GM21381 (cell line): ENCODE results near the gene SH3BGR.
"Not testable (repeated sequence)": the region's sequence is repeated elsewhere in the genome, so short reads cannot be mapped to it uniquely, and the experiment has no call there.

ENCODE experiments used
- ATAC-seq: cut with Tn5 transposase; IDR thresholded peaks from one replicate; pipeline ENCODE4 v1.9.1; 2021; ENCODE audit warnings: mild to moderate bottlenecking, moderate library complexity; ENCODE audit not compliant: unreplicated experiment

Gene SH3BGR

GRCh38 chr21:39540367-39540766 lies 88.6 kb downstream of the SH3BGR start:
- not testable (repeated sequence) for ATAC-seq

DNA sequence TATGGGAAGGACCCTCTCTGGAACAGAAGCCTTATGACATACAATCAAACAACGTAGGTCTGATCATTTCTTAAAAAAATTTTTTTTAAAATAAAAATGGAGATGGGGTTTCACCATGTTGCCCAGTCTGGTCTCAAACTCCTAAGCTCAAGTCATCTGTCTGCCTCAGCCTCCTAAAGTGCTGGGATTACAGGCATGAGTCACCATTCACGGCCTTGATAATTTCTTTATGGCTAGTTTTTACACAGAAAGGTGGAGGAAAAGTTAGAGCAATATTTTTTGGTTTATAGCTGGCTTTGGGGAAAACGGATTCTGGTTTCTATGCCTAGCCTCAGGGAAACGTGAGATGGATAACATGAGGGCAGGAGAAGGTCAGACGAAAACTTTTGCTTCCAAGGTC lies 91.0 kb downstream of the SH3BGR start:
- no peak for ATAC-seq

GRCh38 chr21:39546522-39546921 lies 94.8 kb downstream of the SH3BGR start:
- no peak for ATAC-seq

DNA sequence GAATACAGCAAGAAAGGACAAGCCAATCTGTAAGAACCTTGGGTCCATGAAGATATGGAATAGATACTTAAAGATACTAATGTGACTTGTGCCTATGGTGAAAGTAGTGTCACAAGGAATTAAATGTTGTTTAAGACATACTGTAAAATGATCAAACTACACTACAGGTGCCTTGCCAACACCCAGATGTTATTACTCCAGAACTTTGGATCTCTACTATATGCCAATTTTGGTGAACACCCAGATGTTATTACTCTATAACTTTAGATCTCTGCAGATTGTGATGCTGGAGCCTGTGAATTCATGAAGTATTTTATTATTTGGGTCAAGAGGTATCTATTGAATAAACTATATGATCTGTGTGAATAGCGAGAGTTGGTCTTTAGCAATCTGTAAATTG lies 101.1 kb downstream of the SH3BGR start:
- ATAC-seq = no peak

- no peak for ATAC-seq
These were observed 101.6 kb downstream of the SH3BGR start for GRCh38 chr21:39553331-39553730.

DNA sequence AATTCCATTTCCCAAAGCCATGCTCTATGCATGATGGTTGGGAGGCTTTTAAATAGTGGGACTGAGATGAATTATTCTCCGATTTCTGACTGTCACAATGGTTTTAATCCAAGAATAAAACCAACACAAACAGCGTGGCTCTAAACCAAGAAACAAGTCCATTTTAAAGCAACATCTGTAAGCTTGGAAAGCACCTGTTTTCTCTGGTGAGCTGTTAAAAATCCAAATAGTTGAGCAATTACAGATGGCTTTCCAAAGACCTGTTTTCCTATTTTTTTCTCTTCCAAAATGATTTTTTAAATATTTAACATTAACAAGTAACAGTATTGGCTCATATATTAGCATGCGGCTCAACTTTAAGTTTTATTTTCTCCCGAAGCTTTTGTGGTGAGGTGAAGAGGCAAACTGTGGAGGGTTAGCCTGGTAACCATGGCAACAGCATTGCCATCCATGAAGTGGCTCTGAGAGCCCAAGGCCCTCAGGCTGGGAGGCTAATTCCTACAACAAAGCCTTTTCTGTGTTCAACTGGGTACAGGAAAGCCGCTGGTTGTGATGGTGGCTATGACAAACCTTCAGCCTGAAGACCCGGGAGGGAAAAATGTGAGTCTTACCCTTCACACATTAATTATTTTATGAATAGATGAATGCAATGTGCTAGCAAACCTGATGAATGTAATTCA lies 104.3 kb downstream of the SH3BGR start:
- ATAC-seq = no peak

DNA sequence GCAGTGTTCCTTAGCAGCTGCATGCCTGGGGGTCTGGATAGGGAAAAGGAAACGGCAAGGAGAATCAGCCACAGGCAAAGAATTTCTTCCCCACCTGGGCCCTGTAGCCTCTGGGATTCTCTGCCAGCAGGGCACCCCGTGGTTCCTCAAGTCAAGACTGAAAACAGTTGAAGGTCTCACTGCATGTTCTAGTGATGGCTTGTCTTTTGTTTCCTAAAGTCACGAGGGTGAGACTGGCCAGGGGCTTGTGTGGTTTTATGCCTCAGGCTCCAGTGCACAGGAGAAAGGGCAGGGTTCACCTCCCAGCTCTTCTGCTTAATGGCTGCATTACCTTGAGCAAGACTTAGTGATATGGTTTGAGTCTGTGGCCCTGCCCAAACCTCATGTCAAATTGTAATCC lies 107.7 kb downstream of the SH3BGR start:
- no peak for ATAC-seq

- ATAC-seq = no peak
These were observed 109.4 kb downstream of the SH3BGR start for GRCh38 chr21:39561140-39561539.

GRCh38 chr21:39562791-39563770 lies 111.3 kb downstream of the SH3BGR start:
- ATAC-seq = no peak

- no peak for ATAC-seq
These were observed 112.4 kb downstream of the SH3BGR start for GRCh38 chr21:39564200-39564599.
